ENCODE results near the gene CASTOR1. TPM values are rescaled to one million over a fixed set of nuclear protein-coding genes. Genes with fewer than 3 reads are reported as not detected.

Gene CASTOR1
- total RNA-seq, 1 donor = 5.8 TPM

- no peaks in the 10 kb centered on the region for H3K79me2 ChIP-seq (ENCODE audit: insufficient read depth, low read length)
- peaks cover 44% of the 10 kb centered on the region for H3K4me1 ChIP-seq (ENCODE audit: insufficient read depth, low read length)
- no peaks in the 10 kb centered on the region for H3K36me3 ChIP-seq (ENCODE audit: insufficient read depth, low read length)
- no peaks in the 10 kb centered on the region for H3K27me3 ChIP-seq (ENCODE audit: insufficient read depth, low read length)
- TF ChIP-seq CTCF (IDR thresholded peaks at IDR 0.05; ENCODE audit: extremely low read depth, low read depth, low read length) = no peak
- peak; percentile 1 for DNase-seq (ENCODE audit: insufficient read length, low spot score, missing footprints)
- H3K4me3 ChIP-seq (ENCODE audit: insufficient read depth, low read length) = no peak overlapping the region
- H2AFZ ChIP-seq (ENCODE audit: low read length) = no peak overlapping the region
- H4K20me1 ChIP-seq (ENCODE audit: insufficient read depth, low read length) = no peaks in the 10 kb centered on the region
- no peak overlapping the region for H3K4me2 ChIP-seq (ENCODE audit: insufficient read depth, low read length)
- H3K27ac ChIP-seq (ENCODE audit: low read depth, low read length) = no peak overlapping the region
- H3K9me3 ChIP-seq (ENCODE audit: low read depth, low read length) = no peaks in the 10 kb centered on the region
Measured at GRCh38 chr22:30275625-30276024, 13.7 kb downstream of the CASTOR1 start.

- H3K27me3 ChIP-seq (ENCODE audit: insufficient read depth, low read length) = no peaks in the 10 kb centered on the region
- H3K36me3 ChIP-seq (ENCODE audit: insufficient read depth, low read length) = no peaks in the 10 kb centered on the region
- no peak for DNase-seq (ENCODE audit: insufficient read length, low spot score, missing footprints)
- no peaks in the 10 kb centered on the region for H4K20me1 ChIP-seq (ENCODE audit: insufficient read depth, low read length)
- no peak overlapping the region for H3K4me3 ChIP-seq (ENCODE audit: insufficient read depth, low read length)
- no peaks in the 10 kb centered on the region for H3K9me3 ChIP-seq (ENCODE audit: low read depth, low read length)
- H2AFZ ChIP-seq (ENCODE audit: low read length) = no peak overlapping the region
- TF ChIP-seq CTCF (IDR thresholded peaks at IDR 0.05; ENCODE audit: extremely low read depth, low read depth, low read length) = no peak
- peaks cover 34% of the 10 kb centered on the region for H3K4me1 ChIP-seq (ENCODE audit: insufficient read depth, low read length)
- peak overlapping the region; percentile 69 for H3K27ac ChIP-seq (ENCODE audit: low read depth, low read length)
- no peaks in the 10 kb centered on the region for H3K79me2 ChIP-seq (ENCODE audit: insufficient read depth, low read length)
- H3K4me2 ChIP-seq (ENCODE audit: insufficient read depth, low read length) = no peak overlapping the region
Measured at GRCh38 chr22:30274437-30274812, 14.9 kb downstream of the CASTOR1 start.

DNA sequence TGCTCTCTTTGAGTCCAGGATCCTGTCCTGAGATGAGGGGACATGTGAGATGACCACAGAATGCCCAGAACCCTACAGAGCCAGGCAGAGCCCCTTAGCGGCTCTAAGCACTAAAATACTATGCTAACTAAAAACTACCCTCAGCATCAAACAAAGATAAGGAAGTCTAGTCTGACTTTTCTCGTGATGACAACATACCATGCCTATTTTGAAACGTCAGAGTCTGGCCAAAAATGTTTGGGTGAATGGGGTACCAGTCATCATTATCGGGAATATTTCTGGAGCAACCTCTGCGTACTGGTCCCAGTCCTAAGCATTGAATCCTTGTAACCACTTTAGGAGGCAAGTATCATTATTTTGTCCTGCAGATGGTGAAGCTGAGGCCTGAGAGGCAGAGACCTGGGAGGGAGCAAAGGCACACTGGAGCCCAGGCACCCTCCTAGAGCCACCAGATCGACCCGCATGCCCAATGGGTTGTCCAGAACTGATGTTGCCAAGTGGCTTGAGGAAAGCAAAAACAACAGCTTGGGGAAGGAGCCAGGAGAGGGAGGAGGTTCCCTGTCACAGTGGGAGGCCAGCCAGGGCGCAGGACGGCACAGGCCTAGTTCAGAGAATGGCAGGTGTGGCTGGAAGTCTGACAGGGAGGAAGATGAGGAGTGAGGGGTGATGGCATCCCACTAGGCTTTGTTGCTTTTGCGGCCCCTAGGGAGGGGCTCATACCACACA lies 15.4 kb downstream of the CASTOR1 start:
- no peaks in the 10 kb centered on the region for H3K79me2 ChIP-seq (ENCODE audit: insufficient read depth, low read length)
- H3K27ac ChIP-seq (ENCODE audit: low read depth, low read length) = peak overlapping the region; percentile 69
- peaks cover 28% of the 10 kb centered on the region for H3K4me1 ChIP-seq (ENCODE audit: insufficient read depth, low read length)
- TF ChIP-seq CTCF (IDR thresholded peaks at IDR 0.05; ENCODE audit: extremely low read depth, low read depth, low read length) = no peak
- H3K4me2 ChIP-seq (ENCODE audit: insufficient read depth, low read length) = no peak overlapping the region
- H4K20me1 ChIP-seq (ENCODE audit: insufficient read depth, low read length) = no peaks in the 10 kb centered on the region
- peak; percentile 11 for DNase-seq (ENCODE audit: insufficient read length, low spot score, missing footprints)
- H2AFZ ChIP-seq (ENCODE audit: low read length) = no peak overlapping the region
- no peaks in the 10 kb centered on the region for H3K27me3 ChIP-seq (ENCODE audit: insufficient read depth, low read length)
- no peaks in the 10 kb centered on the region for H3K36me3 ChIP-seq (ENCODE audit: insufficient read depth, low read length)
- no peak overlapping the region for H3K4me3 ChIP-seq (ENCODE audit: insufficient read depth, low read length)
- H3K9me3 ChIP-seq (ENCODE audit: low read depth, low read length) = no peaks in the 10 kb centered on the region

GRCh38 chr22:30272781-30273601 lies 16.3 kb downstream of the CASTOR1 start:
- Histone ChIP-seq H3K4me2 (ENCODE audit: insufficient read depth, low read length) (no peak overlapping the region), H3K4me1 (ENCODE audit: insufficient read depth, low read length) (peaks cover 19% of the 10 kb centered on the region), H3K27me3 (ENCODE audit: insufficient read depth, low read length) (no peaks in the 10 kb centered on the region), H4K20me1 (ENCODE audit: insufficient read depth, low read length) (no peaks in the 10 kb centered on the region), H2AFZ (ENCODE audit: low read length) (no peak overlapping the region), H3K36me3 (ENCODE audit: insufficient read depth, low read length) (no peaks in the 10 kb centered on the region), H3K4me3 (ENCODE audit: insufficient read depth, low read length) (no peak overlapping the region), H3K27ac (ENCODE audit: low read depth, low read length) (peak overlapping the region; percentile 55), H3K9me3 (ENCODE audit: low read depth, low read length) (no peaks in the 10 kb centered on the region), H3K79me2 (ENCODE audit: insufficient read depth, low read length) (no peaks in the 10 kb centered on the region)
- no peak for TF ChIP-seq CTCF (IDR thresholded peaks at IDR 0.05; ENCODE audit: extremely low read depth, low read depth, low read length)
- peak; percentile 41 for DNase-seq (ENCODE audit: insufficient read length, low spot score, missing footprints)
